Choroid plexus epithelial cell (primary cell): ENCODE data around the gene SH3RF2.
"Not testable (repeated sequence)": the region's sequence is repeated elsewhere in the genome, so short reads cannot be mapped to it uniquely, and the experiment has no call there.

ENCODE experiments used
- DNase-seq: peaks from one replicate; pipeline ENCODE4 v3.0.0-alpha.2; 2010; ENCODE audit warnings: low read depth
- H3K4me3 ChIP-seq: 2 replicates; pipeline ENCODE4 v1.5.1; 2011; ENCODE audit warnings: low read depth, mild to moderate bottlenecking, control low read depth, low read length, moderate library complexity
- TF ChIP-seq, protein P1 (sequence below): conservative IDR thresholded peaks from 2 replicates; pipeline ENCODE4 v1.5.1; 2011; ENCODE audit warnings: low read depth, mild to moderate bottlenecking, control low read depth, inconsistent platforms, low read length, moderate library complexity

The SH3RF2 gene

DNA sequence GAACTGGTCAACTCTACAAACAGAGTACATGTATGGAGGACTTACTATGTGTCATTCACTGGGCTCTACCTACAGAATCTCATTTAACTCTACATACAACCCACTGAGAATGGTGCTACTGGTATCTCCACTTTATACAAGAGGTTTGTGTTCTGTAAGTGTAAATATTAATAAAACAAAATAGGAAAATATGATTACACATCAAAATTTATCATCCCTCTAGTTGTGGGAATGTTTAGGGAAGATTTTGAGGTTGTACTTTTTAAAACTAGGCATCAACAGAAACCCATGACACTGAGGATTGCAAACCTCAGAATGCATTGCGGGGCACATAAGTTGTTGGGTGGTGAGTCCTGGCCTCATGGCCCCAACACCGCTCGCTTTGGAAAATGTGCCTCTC, 11.7 kb downstream of the SH3RF2 start:
- no peak overlapping the region for H3K4me3 ChIP-seq
- TF ChIP-seq, protein P1, sequence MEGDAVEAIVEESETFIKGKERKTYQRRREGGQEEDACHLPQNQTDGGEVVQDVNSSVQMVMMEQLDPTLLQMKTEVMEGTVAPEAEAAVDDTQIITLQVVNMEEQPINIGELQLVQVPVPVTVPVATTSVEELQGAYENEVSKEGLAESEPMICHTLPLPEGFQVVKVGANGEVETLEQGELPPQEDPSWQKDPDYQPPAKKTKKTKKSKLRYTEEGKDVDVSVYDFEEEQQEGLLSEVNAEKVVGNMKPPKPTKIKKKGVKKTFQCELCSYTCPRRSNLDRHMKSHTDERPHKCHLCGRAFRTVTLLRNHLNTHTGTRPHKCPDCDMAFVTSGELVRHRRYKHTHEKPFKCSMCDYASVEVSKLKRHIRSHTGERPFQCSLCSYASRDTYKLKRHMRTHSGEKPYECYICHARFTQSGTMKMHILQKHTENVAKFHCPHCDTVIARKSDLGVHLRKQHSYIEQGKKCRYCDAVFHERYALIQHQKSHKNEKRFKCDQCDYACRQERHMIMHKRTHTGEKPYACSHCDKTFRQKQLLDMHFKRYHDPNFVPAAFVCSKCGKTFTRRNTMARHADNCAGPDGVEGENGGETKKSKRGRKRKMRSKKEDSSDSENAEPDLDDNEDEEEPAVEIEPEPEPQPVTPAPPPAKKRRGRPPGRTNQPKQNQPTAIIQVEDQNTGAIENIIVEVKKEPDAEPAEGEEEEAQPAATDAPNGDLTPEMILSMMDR = no peak
- DNase-seq = no peak

DNA sequence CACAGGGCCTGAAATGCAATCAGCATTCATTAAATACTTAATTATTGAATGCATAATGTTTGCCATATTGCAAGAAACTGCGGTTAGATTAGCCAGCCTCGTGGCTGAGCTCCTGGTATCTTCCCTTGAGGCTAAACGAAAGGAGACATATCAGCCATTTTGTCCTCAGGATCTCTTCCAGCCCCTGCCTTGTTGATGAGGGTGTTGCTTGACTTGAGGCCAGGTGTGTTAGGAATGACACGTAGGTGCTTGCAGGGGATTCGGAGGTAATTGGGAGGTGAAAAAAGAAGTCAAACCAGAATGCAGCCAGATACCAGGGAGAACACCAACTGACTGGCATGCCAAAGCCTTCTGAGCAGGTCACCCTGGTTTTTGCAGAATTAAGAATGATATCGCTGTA, 12.5 kb downstream of the SH3RF2 start:
- no peak overlapping the region for H3K4me3 ChIP-seq
- DNase-seq = no peak
- TF ChIP-seq, protein P1 = no peak

DNA sequence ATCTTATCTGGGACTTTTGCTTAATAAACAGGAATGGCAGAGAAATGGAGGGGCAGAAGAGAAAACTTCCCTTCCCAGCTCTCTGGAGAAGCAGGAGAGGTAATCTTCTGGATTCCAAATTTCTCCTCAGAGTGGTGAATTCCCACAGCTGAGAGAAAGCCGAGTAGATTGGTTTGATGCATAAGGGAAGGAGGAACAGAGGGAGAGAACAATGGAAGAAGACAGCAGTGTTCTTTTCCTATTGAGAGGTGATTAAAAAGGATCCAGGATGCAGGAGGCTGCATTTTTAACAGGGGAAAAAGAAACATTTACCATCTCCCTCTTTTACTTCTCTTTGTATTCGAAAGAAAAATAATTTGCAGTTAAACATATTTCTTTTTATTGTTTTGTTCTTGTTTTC, 13.1 kb downstream of the SH3RF2 start:
- DNase-seq = no peak
- TF ChIP-seq, protein P1 = no peak
- no peak overlapping the region for H3K4me3 ChIP-seq

DNA sequence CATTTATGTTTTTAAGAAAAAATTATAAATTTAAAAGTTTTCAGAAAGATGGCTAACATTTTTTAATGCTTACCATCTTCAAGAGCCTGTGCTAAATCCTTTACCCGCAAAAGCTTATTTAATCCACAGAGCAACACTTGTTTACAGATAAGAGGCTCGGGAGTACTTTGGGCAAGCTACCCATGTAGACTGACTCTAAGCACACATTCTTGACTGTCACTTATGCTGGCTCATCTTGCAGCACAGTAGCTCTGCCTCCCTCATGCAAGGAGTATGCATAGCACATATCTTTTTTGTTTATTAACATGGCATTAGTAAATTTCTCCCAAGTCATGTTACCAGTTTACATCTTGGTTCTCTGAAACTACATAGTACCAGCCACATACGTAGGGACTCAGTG, 14.7 kb downstream of the SH3RF2 start:
- DNase-seq = no peak
- H3K4me3 ChIP-seq = no peak overlapping the region
- TF ChIP-seq, protein P1 = no peak

DNA sequence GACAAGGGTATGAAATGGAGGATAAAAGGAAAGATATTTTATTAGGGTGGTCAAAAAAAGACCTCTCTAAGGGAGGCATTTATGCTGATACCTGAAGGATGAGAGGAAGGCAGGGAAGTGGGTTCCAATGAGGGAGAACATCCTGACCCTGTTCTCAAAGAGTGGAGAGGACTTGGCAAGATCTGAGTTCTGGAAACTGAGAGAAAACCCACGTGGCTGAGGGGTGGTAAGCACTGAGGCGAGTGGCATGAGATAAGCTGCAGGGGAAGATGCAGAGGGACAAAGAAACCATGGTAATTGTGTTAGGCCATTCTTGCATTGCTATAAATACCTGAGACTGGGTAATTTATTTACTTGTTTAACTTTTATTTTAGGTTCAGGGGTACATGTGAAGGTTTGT, 16.8 kb downstream of the SH3RF2 start:
- H3K4me3 ChIP-seq = no peak overlapping the region
- TF ChIP-seq, protein P1 = no peak
- DNase-seq = no peak

DNA sequence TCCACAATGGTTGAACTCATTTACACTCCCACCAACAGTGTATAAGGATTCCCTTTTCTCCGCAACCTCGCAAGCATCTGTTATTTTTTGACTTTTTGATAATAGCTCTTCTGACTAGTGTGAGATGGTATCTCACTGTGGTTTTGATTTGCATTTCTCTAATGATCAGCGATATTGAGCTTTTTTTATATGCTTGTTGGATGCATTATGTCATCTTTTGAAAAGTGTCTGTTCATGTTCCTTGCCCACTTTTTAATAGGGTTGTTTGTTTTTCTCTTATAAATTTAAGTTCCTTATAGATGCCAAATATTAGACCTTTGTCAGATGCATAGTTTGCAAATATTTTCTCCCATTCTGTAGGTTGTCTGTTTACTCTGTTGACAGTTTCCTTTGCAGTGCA, 17.8 kb downstream of the SH3RF2 start:
- not testable (repeated sequence) for DNase-seq, H3K4me3 ChIP-seq

DNA sequence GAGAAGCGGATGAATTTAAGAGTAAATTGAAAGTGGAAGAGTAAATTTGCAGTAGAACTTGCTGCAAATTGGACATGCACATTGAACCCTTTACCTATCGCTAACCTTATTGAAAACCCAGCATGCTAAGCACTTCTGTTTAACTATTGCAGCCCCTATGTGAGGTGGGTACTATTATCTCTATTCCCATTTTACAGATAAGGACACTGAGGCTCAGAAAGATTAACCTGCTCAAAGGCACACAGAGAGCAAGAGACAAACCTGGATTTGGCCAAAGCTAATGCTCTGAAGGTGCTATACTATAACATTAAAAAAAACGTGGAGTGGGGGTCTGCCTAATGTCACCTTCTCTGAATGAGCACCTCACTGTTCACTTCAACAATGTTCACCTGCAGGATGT, 21.0 kb downstream of the SH3RF2 start:
- no peak for DNase-seq
- TF ChIP-seq, protein P1 = no peak
- H3K4me3 ChIP-seq = no peak overlapping the region

DNA sequence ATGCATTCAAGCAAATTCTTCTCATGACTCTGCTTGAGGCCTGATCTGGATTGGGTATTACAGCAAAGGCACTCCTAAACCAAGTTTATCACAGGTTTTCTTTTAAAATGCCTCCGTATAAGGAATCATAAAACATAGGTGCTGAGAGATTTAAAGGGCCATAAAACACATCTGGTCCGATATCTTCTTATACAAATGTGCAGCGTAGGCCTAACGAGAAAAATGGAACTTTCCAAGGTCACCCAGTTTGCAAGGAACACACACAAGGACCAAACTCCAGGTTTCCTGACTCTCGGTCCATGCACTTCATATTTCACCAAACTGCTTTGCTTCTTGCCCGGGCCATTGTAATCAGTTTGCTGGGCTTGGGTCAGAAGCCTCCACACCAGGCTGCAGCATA, 22.1 kb downstream of the SH3RF2 start:
- H3K4me3 ChIP-seq = no peak overlapping the region
- DNase-seq = no peak
- TF ChIP-seq, protein P1 = no peak
